HepG2 (cell line): ENCODE measurements around the gene OGFR. TPM values are rescaled to one million over a fixed set of nuclear protein-coding genes. Genes with fewer than 3 reads are reported as not detected.

Source experiments
- ARNT2 ChIP-seq: sonication (generic); formaldehyde crosslinking; IDR thresholded peaks from 2 replicates; pipeline ENCODE4 v1.8.0; 2022; ENCODE audit warnings: mild to moderate bottlenecking, low read depth, missing genetic modification reagents, moderate library complexity
- HIVEP1 ChIP-seq: sonication (generic); formaldehyde crosslinking; IDR thresholded peaks from 2 replicates; pipeline ENCODE4 v1.4.0; 2020; ENCODE audit warnings: mild to moderate bottlenecking, missing genetic modification reagents
- KLF11 ChIP-seq: IDR thresholded peaks from 2 replicates; pipeline ENCODE4 v1.6.1; 2016; ENCODE audit warnings: missing compliant biosample characterization
- MTA3 ChIP-seq: sonication (generic); formaldehyde crosslinking; IDR thresholded peaks from 2 replicates; pipeline ENCODE4 v1.4.0; 2020; ENCODE audit warnings: missing genetic modification reagents
- MTF2 ChIP-seq: sonication (generic); formaldehyde crosslinking; IDR thresholded peaks from 2 replicates; pipeline ENCODE4 v1.5.0; 2020; ENCODE audit warnings: missing genetic modification reagents, borderline replicate concordance
- NAIF1 ChIP-seq: sonication (generic); formaldehyde crosslinking; IDR thresholded peaks from 2 replicates; pipeline ENCODE4 v1.5.0; 2020; ENCODE audit warnings: mild to moderate bottlenecking, missing genetic modification reagents, borderline replicate concordance
- RELA ChIP-seq: sonication (generic); formaldehyde crosslinking; IDR thresholded peaks from 2 replicates; pipeline ENCODE4 v1.4.0; 2020; ENCODE audit warnings: missing genetic modification reagents
- RXRB ChIP-seq: IDR thresholded peaks from 2 replicates; pipeline ENCODE4 v1.6.1; 2016; ENCODE audit warnings: borderline replicate concordance, missing genetic modification reagents, missing compliant biosample characterization
- SIX1 ChIP-seq: sonication (generic); formaldehyde crosslinking; IDR thresholded peaks from 2 replicates; pipeline ENCODE4 v1.4.0; 2020; ENCODE audit warnings: missing genetic modification reagents, borderline replicate concordance
- SMAD9 ChIP-seq: sonication (generic); formaldehyde crosslinking; IDR thresholded peaks from 2 replicates; pipeline ENCODE4 v1.5.1; 2020; ENCODE audit warnings: mild to moderate bottlenecking, missing genetic modification reagents
- SNAI1 ChIP-seq: sonication (generic); formaldehyde crosslinking; IDR thresholded peaks from 2 replicates; pipeline ENCODE4 v1.5.0; 2020; ENCODE audit warnings: mild to moderate bottlenecking, missing genetic modification reagents, borderline replicate concordance
- TEAD2 ChIP-seq: sonication (generic); formaldehyde crosslinking; IDR thresholded peaks from 2 replicates; pipeline ENCODE4 v1.9.0; 2021; ENCODE audit warnings: missing genetic modification reagents
- ZFX ChIP-seq: sonication (generic); formaldehyde crosslinking; IDR thresholded peaks from 2 replicates; pipeline ENCODE4 v1.4.0; 2020; ENCODE audit warnings: mild to moderate bottlenecking, low read depth, missing genetic modification reagents, moderate library complexity
- ZMYM3 ChIP-seq: sonication (generic); formaldehyde crosslinking; IDR thresholded peaks from 2 replicates; pipeline ENCODE4 v1.5.1; 2020; ENCODE audit warnings: mild to moderate bottlenecking, missing genetic modification reagents
- ZNF367 ChIP-seq: sonication (generic); formaldehyde crosslinking; IDR thresholded peaks from 2 replicates; pipeline ENCODE4 v1.4.0; 2020; ENCODE audit warnings: missing genetic modification reagents, borderline replicate concordance
- ZNF572 ChIP-seq: sonication (generic); formaldehyde crosslinking; IDR thresholded peaks from 2 replicates; pipeline ENCODE4 v1.5.1; 2020; ENCODE audit warnings: mild to moderate bottlenecking, missing genetic modification reagents
- ZNF674 ChIP-seq: sonication (generic); formaldehyde crosslinking; IDR thresholded peaks from 2 replicates; pipeline ENCODE4 v1.5.0; 2020; ENCODE audit warnings: low read depth, mild to moderate bottlenecking, missing genetic modification reagents
- ZNF788 ChIP-seq: sonication (generic); formaldehyde crosslinking; IDR thresholded peaks from 2 replicates; pipeline ENCODE4 v1.5.0; 2020; ENCODE audit warnings: mild to moderate bottlenecking, missing genetic modification reagents, borderline replicate concordance
- polyA plus RNA-seq, 8 experiments: library from polyadenylated mRNA; depleted of rRNA in 3 of 8; stranded (reverse) in 7 of 8; unstranded in 1 of 8; fragments of >200 nt; fragmentation: Illumina TruSeq in 4 of 8; extraction: Trizol in 4 of 8; gene quantifications; 2 replicates each; pipeline versions ENCODE4 v1.2.1 to v1.2.3, GENCODE V29; 2011 to 2016; ENCODE audit warnings: low read depth in 4 of 8, missing spikeins in 1 of 8, mixed read lengths in 1 of 8; ENCODE audit not compliant: insufficient read depth in 1 of 8
- total RNA-seq, 5 experiments: library from RNA; depleted of rRNA; stranded (reverse); fragments of >200 nt; fragmentation: Illumina TruSeq; extraction: Trizol; gene quantifications; 2 replicates each; pipeline ENCODE4 v1.2.3, GENCODE V29; 2016; ENCODE audit warnings: low read depth in 1 of 5
- TF ChIP-seq, protein P1 (sequence below): sonication (generic); formaldehyde crosslinking; conservative IDR thresholded peaks from 2 replicates; pipeline ENCODE4 v1.4.0; 2020; ENCODE audit warnings: mild to moderate bottlenecking, missing genetic modification reagents, moderate library complexity
- TF ChIP-seq, protein P2 (sequence below): sonication (generic); formaldehyde crosslinking; IDR thresholded peaks from 2 replicates; pipeline ENCODE4 v1.4.0; 2020; ENCODE audit warnings: missing genetic modification reagents, borderline replicate concordance
- TF ChIP-seq, protein P3 (sequence below): sonication (generic); formaldehyde crosslinking; IDR thresholded peaks from 2 replicates; pipeline ENCODE4 v1.8.0; 2022; ENCODE audit warnings: missing genetic modification reagents, mild to moderate bottlenecking, inconsistent platforms, borderline replicate concordance

The OGFR gene
- total and polyA plus RNA-seq, 2 of the 13 experiments (the other 11 are each of a cell fraction or from before 2014, with no cell fraction given) = 47.7 to 81.8 TPM

DNA sequence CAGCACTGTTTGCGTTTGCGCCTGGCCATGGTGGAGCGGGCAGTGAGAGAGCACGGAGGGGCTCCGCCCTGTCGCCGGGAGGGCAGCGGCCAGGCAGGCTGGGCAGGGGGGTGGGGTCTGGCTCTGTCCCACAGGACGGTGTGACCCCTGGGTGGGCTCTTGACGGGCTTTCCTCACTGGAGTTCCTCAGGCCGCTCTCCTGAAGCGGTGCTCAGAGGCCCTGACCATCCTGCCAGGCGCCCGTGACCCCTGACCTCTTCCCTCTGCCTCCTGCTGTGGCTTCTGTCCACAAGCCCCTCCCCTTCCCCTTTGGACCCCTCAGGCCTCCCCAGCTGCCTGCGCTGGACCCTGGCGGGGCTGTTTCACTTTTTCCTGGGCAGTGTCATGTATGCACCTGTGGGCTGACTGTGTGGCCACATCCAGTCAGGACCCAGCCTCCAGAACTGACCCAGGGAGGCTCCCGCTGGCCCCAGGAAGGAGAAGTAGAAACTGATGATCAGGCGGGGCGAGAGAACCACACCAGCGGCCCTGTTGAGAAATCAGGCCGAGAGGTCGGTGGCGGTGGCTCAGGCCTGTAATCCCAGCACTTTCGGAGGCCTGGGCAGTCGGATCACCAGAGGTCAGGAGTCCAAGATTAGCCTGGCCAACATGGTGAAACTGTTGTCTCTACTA lies 1.2 kb downstream of the OGFR start (continued):
- TF ChIP-seq, protein P1, sequence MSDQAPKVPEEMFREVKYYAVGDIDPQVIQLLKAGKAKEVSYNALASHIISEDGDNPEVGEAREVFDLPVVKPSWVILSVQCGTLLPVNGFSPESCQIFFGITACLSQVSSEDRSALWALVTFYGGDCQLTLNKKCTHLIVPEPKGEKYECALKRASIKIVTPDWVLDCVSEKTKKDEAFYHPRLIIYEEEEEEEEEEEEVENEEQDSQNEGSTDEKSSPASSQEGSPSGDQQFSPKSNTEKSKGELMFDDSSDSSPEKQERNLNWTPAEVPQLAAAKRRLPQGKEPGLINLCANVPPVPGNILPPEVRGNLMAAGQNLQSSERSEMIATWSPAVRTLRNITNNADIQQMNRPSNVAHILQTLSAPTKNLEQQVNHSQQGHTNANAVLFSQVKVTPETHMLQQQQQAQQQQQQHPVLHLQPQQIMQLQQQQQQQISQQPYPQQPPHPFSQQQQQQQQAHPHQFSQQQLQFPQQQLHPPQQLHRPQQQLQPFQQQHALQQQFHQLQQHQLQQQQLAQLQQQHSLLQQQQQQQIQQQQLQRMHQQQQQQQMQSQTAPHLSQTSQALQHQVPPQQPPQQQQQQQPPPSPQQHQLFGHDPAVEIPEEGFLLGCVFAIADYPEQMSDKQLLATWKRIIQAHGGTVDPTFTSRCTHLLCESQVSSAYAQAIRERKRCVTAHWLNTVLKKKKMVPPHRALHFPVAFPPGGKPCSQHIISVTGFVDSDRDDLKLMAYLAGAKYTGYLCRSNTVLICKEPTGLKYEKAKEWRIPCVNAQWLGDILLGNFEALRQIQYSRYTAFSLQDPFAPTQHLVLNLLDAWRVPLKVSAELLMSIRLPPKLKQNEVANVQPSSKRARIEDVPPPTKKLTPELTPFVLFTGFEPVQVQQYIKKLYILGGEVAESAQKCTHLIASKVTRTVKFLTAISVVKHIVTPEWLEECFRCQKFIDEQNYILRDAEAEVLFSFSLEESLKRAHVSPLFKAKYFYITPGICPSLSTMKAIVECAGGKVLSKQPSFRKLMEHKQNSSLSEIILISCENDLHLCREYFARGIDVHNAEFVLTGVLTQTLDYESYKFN (CRISPR knock-in tag) = peak; percentile 93
- no peak for TF ChIP-seq SMAD9 (CRISPR knock-in tag)
- no peak for TF ChIP-seq MTA3 (CRISPR knock-in tag)
- peak; percentile 57; the same call in 1 of the 2 replicates for TF ChIP-seq SNAI1 (CRISPR knock-in tag)
- TF ChIP-seq SIX1 = 0 out of 2 replicates have a peak, but pooled peaks have one; percentile 16
- TF ChIP-seq ARNT2 (CRISPR knock-in tag) = peak; percentile 29; the same call in 1 of the 2 replicates
- TF ChIP-seq ZNF674 (CRISPR knock-in tag) = 0 out of 2 replicates have a peak, but pooled peaks have one; percentile 61
- 0 out of 2 replicates have a peak, but pooled peaks have one; percentile 60 for TF ChIP-seq RELA (CRISPR knock-in tag)
- peak; percentile 74; the same call in 1 of the 2 replicates for TF ChIP-seq ZMYM3 (CRISPR knock-in tag)
- TF ChIP-seq MTF2 = no peak
- TF ChIP-seq ZNF572 (CRISPR knock-in tag) = 0 out of 2 replicates have a peak, but pooled peaks have one; percentile 65
- TF ChIP-seq, protein P2, sequence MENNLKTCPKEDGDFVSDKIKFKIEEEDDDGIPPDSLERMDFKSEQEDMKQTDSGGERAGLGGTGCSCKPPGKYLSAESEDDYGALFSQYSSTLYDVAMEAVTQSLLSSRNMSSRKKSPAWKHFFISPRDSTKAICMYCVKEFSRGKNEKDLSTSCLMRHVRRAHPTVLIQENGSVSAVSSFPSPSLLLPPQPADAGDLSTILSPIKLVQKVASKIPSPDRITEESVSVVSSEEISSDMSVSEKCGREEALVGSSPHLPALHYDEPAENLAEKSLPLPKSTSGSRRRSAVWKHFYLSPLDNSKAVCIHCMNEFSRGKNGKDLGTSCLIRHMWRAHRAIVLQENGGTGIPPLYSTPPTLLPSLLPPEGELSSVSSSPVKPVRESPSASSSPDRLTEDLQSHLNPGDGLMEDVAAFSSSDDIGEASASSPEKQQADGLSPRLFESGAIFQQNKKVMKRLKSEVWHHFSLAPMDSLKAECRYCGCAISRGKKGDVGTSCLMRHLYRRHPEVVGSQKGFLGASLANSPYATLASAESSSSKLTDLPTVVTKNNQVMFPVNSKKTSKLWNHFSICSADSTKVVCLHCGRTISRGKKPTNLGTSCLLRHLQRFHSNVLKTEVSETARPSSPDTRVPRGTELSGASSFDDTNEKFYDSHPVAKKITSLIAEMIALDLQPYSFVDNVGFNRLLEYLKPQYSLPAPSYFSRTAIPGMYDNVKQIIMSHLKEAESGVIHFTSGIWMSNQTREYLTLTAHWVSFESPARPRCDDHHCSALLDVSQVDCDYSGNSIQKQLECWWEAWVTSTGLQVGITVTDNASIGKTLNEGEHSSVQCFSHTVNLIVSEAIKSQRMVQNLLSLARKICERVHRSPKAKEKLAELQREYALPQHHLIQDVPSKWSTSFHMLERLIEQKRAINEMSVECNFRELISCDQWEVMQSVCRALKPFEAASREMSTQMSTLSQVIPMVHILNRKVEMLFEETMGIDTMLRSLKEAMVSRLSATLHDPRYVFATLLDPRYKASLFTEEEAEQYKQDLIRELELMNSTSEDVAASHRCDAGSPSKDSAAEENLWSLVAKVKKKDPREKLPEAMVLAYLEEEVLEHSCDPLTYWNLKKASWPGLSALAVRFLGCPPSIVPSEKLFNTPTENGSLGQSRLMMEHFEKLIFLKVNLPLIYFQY (CRISPR knock-in tag) = peak; percentile 68; the same call in 1 of the 2 replicates
- TF ChIP-seq, protein P3, sequence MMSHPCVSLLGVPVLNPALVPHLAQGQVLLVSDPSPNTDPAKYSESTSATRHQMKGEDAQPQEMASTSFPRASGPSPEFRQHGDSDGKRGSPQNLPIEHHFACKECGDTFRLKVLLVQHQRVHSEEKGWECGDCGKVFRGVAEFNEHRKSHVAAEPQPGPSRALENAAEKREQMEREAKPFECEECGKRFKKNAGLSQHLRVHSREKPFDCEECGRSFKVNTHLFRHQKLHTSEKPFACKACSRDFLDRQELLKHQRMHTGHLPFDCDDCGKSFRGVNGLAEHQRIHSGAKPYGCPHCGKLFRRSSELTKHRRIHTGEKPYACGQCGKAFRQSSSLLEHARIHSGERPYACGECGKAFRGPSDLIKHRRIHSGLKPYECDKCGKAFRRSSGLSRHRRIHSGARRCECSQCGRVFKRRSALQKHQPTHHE = no peak; the same call in 1 of the 2 replicates
- TF ChIP-seq TEAD2 (CRISPR knock-in tag) = 0 out of 2 replicates have a peak, but pooled peaks have one; percentile 37
- no peak; the same call in 1 of the 2 replicates for TF ChIP-seq KLF11 (CRISPR knock-in tag)
- peak; percentile 99 for TF ChIP-seq ZFX (CRISPR knock-in tag)
- peak; percentile 76; the same call in 1 of the 2 replicates for TF ChIP-seq HIVEP1 (CRISPR knock-in tag)
- no peak; the same call in 1 of the 2 replicates for TF ChIP-seq NAIF1 (CRISPR knock-in tag)
- TF ChIP-seq ZNF788 (CRISPR knock-in tag) = peak; percentile 84; the same call in 1 of the 2 replicates
- TF ChIP-seq ZNF367 (CRISPR knock-in tag) = peak; percentile 85; the same call in 1 of the 2 replicates
- TF ChIP-seq RXRB = peak; percentile 91
